Measurements from ENCODE around the gene SP3.

- TF ChIP-seq POLR2AphosphoS5 (IDR thresholded peaks at IDR 0.05) (no peak), EP300 (IDR thresholded peaks at IDR 0.05) (no peak)
- TF ChIP-seq, protein P1, sequence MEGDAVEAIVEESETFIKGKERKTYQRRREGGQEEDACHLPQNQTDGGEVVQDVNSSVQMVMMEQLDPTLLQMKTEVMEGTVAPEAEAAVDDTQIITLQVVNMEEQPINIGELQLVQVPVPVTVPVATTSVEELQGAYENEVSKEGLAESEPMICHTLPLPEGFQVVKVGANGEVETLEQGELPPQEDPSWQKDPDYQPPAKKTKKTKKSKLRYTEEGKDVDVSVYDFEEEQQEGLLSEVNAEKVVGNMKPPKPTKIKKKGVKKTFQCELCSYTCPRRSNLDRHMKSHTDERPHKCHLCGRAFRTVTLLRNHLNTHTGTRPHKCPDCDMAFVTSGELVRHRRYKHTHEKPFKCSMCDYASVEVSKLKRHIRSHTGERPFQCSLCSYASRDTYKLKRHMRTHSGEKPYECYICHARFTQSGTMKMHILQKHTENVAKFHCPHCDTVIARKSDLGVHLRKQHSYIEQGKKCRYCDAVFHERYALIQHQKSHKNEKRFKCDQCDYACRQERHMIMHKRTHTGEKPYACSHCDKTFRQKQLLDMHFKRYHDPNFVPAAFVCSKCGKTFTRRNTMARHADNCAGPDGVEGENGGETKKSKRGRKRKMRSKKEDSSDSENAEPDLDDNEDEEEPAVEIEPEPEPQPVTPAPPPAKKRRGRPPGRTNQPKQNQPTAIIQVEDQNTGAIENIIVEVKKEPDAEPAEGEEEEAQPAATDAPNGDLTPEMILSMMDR (IDR thresholded peaks at IDR 0.05) = no peak
Observed at GRCh38 chr2:173935305-173935704, 29.9 kb downstream of the SP3 start.

All from esophagus muscularis mucosa (tissue), 4 donors.